OCI-LY7 (cell line): ENCODE results near the gene NDC80. TPM values are rescaled to one million over a fixed set of nuclear protein-coding genes. Genes with fewer than 3 reads are reported as not detected.
"Not testable (repeated sequence)": the region's sequence is repeated elsewhere in the genome, so short reads cannot be mapped to it uniquely, and the experiment has no call there.

Experiments used
- BruUV-seq: library from RNA; stranded (reverse); fragments of 400-500 nt; replicated peaks from 2 replicates; lab custom pipeline; 2021; lab: Mats Ljungman, UMichigan
- CTCF ChIA-PET: fragments of 300-600 bp; sonication (Branson Sonifier 250); formaldehyde crosslinking; loops from one replicate; lab custom pipeline; 2022; ENCODE audit warnings: antibody characterized with exemption; ENCODE audit not compliant: unreplicated experiment; lab: Charles Lee
- POLR2A ChIA-PET: fragments of 300-600 bp; sonication (Branson Sonifier 250); formaldehyde crosslinking; loops from one replicate; lab custom pipeline; 2022; ENCODE audit warnings: antibody characterized with exemption; lab: Charles Lee
- DNase-seq: peaks from one replicate; pipeline ENCODE4 v3.0.0-alpha.2; 2015; ENCODE audit warnings: low spot score
- H2AFZ ChIP-seq: fragments of 200-600 bp; sonication (generic), shearing (Covaris generic); 2 replicates; pipeline ENCODE4 v1.6.1; 2014; ENCODE audit warnings: mild to moderate bottlenecking, antibody characterized with exemption, low read length, moderate library complexity
- H3K27ac ChIP-seq: fragments of 200-600 bp; sonication (generic); 2 replicates; pipeline ENCODE4 v1.5.1; 2014; ENCODE audit warnings: mixed run types, low read depth, mild to moderate bottlenecking, moderate library complexity, low read length, inconsistent platforms; ENCODE audit not compliant: poor library complexity, severe bottlenecking
- H3K36me3 ChIP-seq: fragments of 200-600 bp; sonication (generic); 2 replicates; pipeline ENCODE4 v1.6.1; 2014; ENCODE audit warnings: mild to moderate bottlenecking, antibody characterized with exemption, low read length, moderate library complexity, mixed read lengths; ENCODE audit not compliant: insufficient read depth
- H3K4me1 ChIP-seq: fragments of 200-600 bp; sonication (generic); 2 replicates; pipeline ENCODE4 v1.5.1; 2014; ENCODE audit warnings: mild to moderate bottlenecking, low read length; ENCODE audit not compliant: insufficient read depth, poor library complexity, severe bottlenecking
- H3K4me2 ChIP-seq: fragments of 200-600 bp; sonication (generic); 2 replicates; pipeline ENCODE4 v1.6.1; 2014; ENCODE audit warnings: mild to moderate bottlenecking, low read length
- H3K4me3 ChIP-seq: fragments of 200-600 bp; sonication (generic); 2 replicates; pipeline ENCODE4 v1.5.1; 2014; ENCODE audit warnings: mild to moderate bottlenecking, low read depth, low read length; ENCODE audit not compliant: poor library complexity, severe bottlenecking
- H3K79me2 ChIP-seq: fragments of 200-600 bp; sonication (generic); 2 replicates; pipeline ENCODE4 v1.6.1; 2016; ENCODE audit warnings: low read depth, mild to moderate bottlenecking, low read length, moderate library complexity, mixed read lengths; ENCODE audit not compliant: insufficient read depth
- H3K9me2 ChIP-seq: fragments of 200-600 bp; sonication (generic); 2 replicates; pipeline ENCODE4 v1.6.1; 2016; ENCODE audit warnings: mild to moderate bottlenecking, low read length, mixed read lengths; ENCODE audit not compliant: insufficient read depth
- H3K9me3 ChIP-seq: fragments of 200-600 bp; sonication (generic); 2 replicates; pipeline ENCODE4 v1.6.1; 2014; ENCODE audit warnings: mild to moderate bottlenecking, mixed run types, low read length, mixed read lengths
- H4K20me1 ChIP-seq: fragments of 200-600 bp; sonication (generic); 2 replicates; pipeline ENCODE4 v1.6.1; 2014; ENCODE audit warnings: mild to moderate bottlenecking, antibody characterized with exemption, low read length, moderate library complexity, mixed read lengths; ENCODE audit not compliant: insufficient read depth
- CTCF ChIP-seq: fragments of 200-600 bp; sonication (generic); conservative IDR thresholded peaks from 2 replicates; pipeline ENCODE4 v1.5.1; 2014; ENCODE audit warnings: mild to moderate bottlenecking, antibody characterized with exemption, low read length, moderate library complexity, mixed read lengths
- EZH2phosphoT487 ChIP-seq: fragments of 200-600 bp; sonication (generic); IDR thresholded peaks from 2 replicates; pipeline ENCODE4 v1.6.1; 2018; ENCODE audit warnings: low read depth, borderline replicate concordance, mild to moderate bottlenecking, mixed run types, antibody characterized with exemption, low read length, moderate library complexity, mixed read lengths
- intact Hi-C: fragments of 100-400 bp; cut with micrococcal nuclease; formaldehyde crosslinking; loops from one replicate; pipeline ENCODE4 v1.10.0; 2022; ENCODE audit not compliant: unreplicated experiment
- total RNA-seq, 2 experiments: library from RNA; depleted of rRNA in 1 of 2; stranded (reverse); fragments of >200 nt in 1 of 2; shearing (Covaris generic) in 1 of 2; gene quantifications; 2 replicates each; pipeline ENCODE4 v1.2.3, GENCODE V29; 2014 to 2022

NDC80 gene
- total RNA-seq, 2 experiments from 2014 or later, result 91.1 to 105 TPM

- Histone ChIP-seq H4K20me1 (peaks cover 17% of the 10 kb centered on the region; the same call in 1 of the 2 replicates), H3K36me3 (peaks cover 58% of the 10 kb centered on the region), H3K4me1 (peaks cover 31% of the 10 kb centered on the region), H3K4me3 (peak overlapping the region; percentile 97), H2AFZ (no peak overlapping the region), H3K4me2 (peak overlapping the region; percentile 73), H3K79me2 (peaks cover 76% of the 10 kb centered on the region), H3K9me3 (peaks cover 5% of the 10 kb centered on the region; the same call in 1 of the 2 replicates), H3K9me2 (no peaks in the 10 kb centered on the region), H3K27ac (peak overlapping the region; percentile 14)
- ChIA-PET CTCF (interaction anchor here (0.6 to 0.7 kb wide), 2 partner anchors 11 to 83 kb away, joined by 3 to 4 read pairs; no protein-coding TSS in a partner anchor), POLR2A (interaction anchor here (0.7 to 4.0 kb wide), 9 partner anchors 15 to 335 kb away, joined by 3 to 29 read pairs (median 6); no protein-coding TSS in a partner anchor)
- peak; percentile 66 for DNase-seq
- TF ChIP-seq CTCF, result no peak
- TF ChIP-seq EZH2phosphoT487, result no peak
- no TSS peak for BruUV-seq
- intact Hi-C loops, result loop anchor here (2.0 to 10.0 kb wide), 5 partner anchors 29 to 937 kb away; partner anchors contain the start of gene MYL12B
Observed at GRCh38 chr18:2657788-2658458, 86.6 kb downstream of the NDC80 start.

DNA sequence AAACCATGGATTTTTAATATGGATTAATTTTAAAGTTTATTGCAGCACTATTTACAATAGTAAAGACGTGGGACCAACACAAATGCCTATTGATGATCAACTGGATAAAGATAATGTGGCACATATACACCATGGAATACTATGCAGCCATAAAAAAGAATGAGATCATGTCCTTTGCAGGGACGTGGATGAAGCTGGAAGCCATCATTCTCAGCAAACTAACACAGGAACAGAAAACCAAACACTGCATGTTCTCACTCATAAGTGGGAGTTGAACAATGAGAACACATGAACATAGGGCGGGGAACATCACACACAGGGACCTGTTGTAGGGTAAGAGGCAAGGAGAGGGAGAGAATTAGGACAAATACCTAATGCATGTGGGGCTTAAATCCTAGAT lies 89.5 kb downstream of the NDC80 start:
- H3K4me1 ChIP-seq, result peaks cover 13% of the 10 kb centered on the region
- not testable (repeated sequence) for BruUV-seq, H3K27ac ChIP-seq

DNA sequence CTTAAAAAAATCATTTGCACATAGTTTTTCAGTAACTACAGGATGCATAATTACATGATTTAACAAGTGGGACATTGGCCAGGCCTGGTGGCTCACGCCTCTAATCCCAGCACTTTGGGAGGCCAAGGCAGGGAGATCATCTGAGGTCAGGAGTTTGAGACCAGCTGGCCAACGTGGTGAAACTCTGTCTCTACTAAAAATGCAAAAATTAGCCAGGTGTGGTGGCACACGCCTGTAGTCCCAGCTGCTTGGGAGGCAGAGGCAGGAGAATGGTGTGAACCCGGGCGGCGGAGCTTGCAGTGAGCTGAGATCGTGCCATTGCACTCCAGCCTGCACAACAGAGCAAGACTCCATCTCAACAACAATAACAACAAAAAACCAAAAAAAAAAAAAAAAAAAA lies 90.9 kb downstream of the NDC80 start:
- H3K27ac ChIP-seq, BruUV-seq, H2AFZ ChIP-seq, intact Hi-C loops, CTCF ChIA-PET, DNase-seq, H3K4me2 ChIP-seq, H3K9me2 ChIP-seq, POLR2A ChIA-PET, H3K4me3 ChIP-seq: not testable (repeated sequence)
- peaks cover 99% of the 10 kb centered on the region for H3K79me2 ChIP-seq
- peaks cover 18% of the 10 kb centered on the region; the same call in 1 of the 2 replicates for H4K20me1 ChIP-seq
- H3K9me3 ChIP-seq, result peaks cover 21% of the 10 kb centered on the region; the same call in 1 of the 2 replicates
- peaks cover 13% of the 10 kb centered on the region for H3K4me1 ChIP-seq
- peaks cover 90% of the 10 kb centered on the region for H3K36me3 ChIP-seq

More for the DNA sequence above, 89.5 kb downstream of the NDC80 start:
- H3K9me2 ChIP-seq, DNase-seq, POLR2A ChIA-PET, H3K4me2 ChIP-seq, intact Hi-C loops, CTCF ChIA-PET, H2AFZ ChIP-seq, H3K4me3 ChIP-seq: not testable (repeated sequence)
- peaks cover 21% of the 10 kb centered on the region; the same call in 1 of the 2 replicates for H3K9me3 ChIP-seq
- peaks cover 25% of the 10 kb centered on the region; the same call in 1 of the 2 replicates for H4K20me1 ChIP-seq
- peaks cover 86% of the 10 kb centered on the region for H3K36me3 ChIP-seq
- H3K79me2 ChIP-seq, result peaks cover 99% of the 10 kb centered on the region
